GM13976 (cell line): ENCODE measurements around the gene COL16A1.

Experiments used
- DNase-seq: peaks from one replicate; pipeline ENCODE4 v3.0.0; 2012; ENCODE audit warnings: low spot score
- in situ Hi-C: fragments of 300-500 bp; cut with MboI; formaldehyde crosslinking; loops from one replicate; pipeline ENCODE4 v1.12.0; 2022; ENCODE audit warnings: low sequenced_read_pairs, mixed read lengths, inconsistent platforms; ENCODE audit not compliant: unreplicated experiment
- TF ChIP-seq, protein P1 (sequence below): IDR thresholded peaks from 2 replicates; pipeline ENCODE4 v1.5.1; 2012; ENCODE audit warnings: borderline replicate concordance, mild to moderate bottlenecking; ENCODE audit not compliant: insufficient read depth; ENCODE audit errors: extremely low read depth, missing control alignments, control extremely low read depth

COL16A1 gene

DNA sequence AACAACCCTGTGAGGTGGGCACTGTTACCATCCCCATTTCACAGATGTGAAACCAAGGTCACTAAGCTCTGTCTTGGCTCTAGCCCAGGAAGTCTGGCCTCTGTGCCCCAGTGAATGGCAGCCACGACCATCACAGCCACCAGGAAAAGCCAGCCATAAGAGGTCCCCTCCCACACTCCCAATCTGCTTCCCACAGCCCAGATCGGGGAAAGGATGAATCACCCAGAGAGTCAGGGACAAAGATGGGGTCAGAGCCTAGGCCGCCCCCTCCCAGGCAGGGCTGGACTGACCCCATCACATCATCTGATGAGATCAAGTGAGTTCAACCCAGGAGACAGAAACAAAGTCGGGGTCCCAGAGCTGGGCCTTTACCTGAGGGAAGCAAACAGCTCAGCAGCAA is 22.9 kb upstream of the COL16A1 start:
- TF ChIP-seq, protein P1, sequence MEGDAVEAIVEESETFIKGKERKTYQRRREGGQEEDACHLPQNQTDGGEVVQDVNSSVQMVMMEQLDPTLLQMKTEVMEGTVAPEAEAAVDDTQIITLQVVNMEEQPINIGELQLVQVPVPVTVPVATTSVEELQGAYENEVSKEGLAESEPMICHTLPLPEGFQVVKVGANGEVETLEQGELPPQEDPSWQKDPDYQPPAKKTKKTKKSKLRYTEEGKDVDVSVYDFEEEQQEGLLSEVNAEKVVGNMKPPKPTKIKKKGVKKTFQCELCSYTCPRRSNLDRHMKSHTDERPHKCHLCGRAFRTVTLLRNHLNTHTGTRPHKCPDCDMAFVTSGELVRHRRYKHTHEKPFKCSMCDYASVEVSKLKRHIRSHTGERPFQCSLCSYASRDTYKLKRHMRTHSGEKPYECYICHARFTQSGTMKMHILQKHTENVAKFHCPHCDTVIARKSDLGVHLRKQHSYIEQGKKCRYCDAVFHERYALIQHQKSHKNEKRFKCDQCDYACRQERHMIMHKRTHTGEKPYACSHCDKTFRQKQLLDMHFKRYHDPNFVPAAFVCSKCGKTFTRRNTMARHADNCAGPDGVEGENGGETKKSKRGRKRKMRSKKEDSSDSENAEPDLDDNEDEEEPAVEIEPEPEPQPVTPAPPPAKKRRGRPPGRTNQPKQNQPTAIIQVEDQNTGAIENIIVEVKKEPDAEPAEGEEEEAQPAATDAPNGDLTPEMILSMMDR, result no peak
- in situ Hi-C loops, result no loop called here
- DNase-seq, result no peak

DNA sequence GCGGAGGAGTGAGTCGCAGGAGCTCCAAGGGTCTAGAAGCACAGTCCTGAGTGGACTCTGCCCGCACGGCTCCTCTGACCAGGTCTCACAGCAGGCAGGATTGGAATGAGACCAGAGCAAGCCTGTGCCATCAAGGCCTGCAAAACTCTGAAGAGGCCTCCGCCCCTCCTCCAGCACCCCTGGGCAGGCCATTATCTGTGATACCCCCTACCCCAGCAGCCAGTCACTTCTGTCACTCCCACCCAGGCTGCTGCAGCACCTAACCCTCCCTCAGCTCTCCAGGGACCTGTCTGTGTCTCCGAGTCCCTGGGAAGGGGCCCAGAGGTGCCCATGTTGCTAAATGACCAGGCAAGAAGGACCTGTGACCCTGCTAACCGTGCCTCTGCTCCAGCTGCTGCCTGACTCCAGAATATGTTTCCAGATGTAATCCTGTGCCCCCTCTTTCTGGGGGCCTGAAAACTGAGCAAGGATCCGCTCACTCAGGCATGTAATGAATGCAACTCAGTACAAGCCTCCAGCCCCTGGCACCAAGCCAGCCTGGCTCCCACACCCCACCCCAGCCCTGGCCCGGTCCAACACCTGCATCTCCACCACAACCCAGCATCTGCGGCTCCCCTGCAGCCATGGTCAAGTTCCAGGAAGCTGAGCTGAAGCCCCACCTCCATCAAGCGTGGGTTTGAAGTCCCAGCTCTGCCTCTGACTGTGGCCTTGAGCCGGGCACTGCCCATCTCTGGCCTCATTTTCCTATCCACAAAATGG is 22.1 kb upstream of the COL16A1 start:
- TF ChIP-seq, protein P1, result no peak
- in situ Hi-C loops, result no loop called here
- no peak for DNase-seq

GRCh38 chr1:31725134-31725533 is 21.3 kb upstream of the COL16A1 start:
- in situ Hi-C loops, result no loop called here
- no peak for DNase-seq
- TF ChIP-seq, protein P1, result no peak

GRCh38 chr1:31723828-31724359 is 20.1 kb upstream of the COL16A1 start:
- TF ChIP-seq, protein P1, result no peak
- DNase-seq, result peak; percentile 72
- in situ Hi-C loops, result no loop called here

GRCh38 chr1:31718327-31718897 is 14.6 kb upstream of the COL16A1 start:
- TF ChIP-seq, protein P1, result no peak
- no peak for DNase-seq
- in situ Hi-C loops, result no loop called here

GRCh38 chr1:31717341-31717740 is 13.5 kb upstream of the COL16A1 start:
- TF ChIP-seq, protein P1, result no peak
- in situ Hi-C loops, result no loop called here
- no peak for DNase-seq
